ENCODE results near the gene FGD4. TPM values are rescaled to one million over a fixed set of nuclear protein-coding genes. Genes with fewer than 3 reads are reported as not detected.

Gene FGD4
- total and polyA plus RNA-seq, 8 donors, result 5.5 to 138 (median 80.8) TPM

GRCh38 chr12:32693036-32693435, 293.7 kb downstream of the FGD4 start:
- no peaks in the 10 kb centered on the region for H3K27me3 ChIP-seq
- intact Hi-C loops (cut with DNase I; ENCODE audit: low total_unique reads), result no loop called here
- 68 to 91% (median 80%) methylated on average over 1 of the region's 1 CpG for WGBS, 5 donors
- H3K4me1 ChIP-seq, result peaks cover 0 to 8% (median 3%) of the 10 kb centered on the region in 4 donors
- peaks cover 0 to 5% (median 0%) of the 10 kb centered on the region in 4 donors for H3K36me3 ChIP-seq
- TF ChIP-seq CTCF (IDR thresholded peaks at IDR 0.05), result no peak
- no peak for TF ChIP-seq POLR2AphosphoS5 (IDR thresholded peaks at IDR 0.05)
- no peak for TF ChIP-seq POLR2A (IDR thresholded peaks at IDR 0.05)
- TF ChIP-seq EP300 (IDR thresholded peaks at IDR 0.05), result no peak
- DNase-seq, result no peak
- no peaks in the 10 kb centered on the region for H3K9me3 ChIP-seq
- H3K27ac ChIP-seq, result no peak overlapping the region
- no peak overlapping the region for H3K4me3 ChIP-seq

Small RNA genes within 50 kb of the gene (small RNA-seq; reads per million reads assigned to genes)
- gene RF00019 (0 reads per million in 4 donors), gene RNU6-494P (0 reads per million in 4 donors)
